ENCODE data around the gene ZNF605.
"Not testable (repeated sequence)": the region's sequence is repeated elsewhere in the genome, so short reads cannot be mapped to it uniquely, and the experiment has no call there.

Gene ZNF605

DNA sequence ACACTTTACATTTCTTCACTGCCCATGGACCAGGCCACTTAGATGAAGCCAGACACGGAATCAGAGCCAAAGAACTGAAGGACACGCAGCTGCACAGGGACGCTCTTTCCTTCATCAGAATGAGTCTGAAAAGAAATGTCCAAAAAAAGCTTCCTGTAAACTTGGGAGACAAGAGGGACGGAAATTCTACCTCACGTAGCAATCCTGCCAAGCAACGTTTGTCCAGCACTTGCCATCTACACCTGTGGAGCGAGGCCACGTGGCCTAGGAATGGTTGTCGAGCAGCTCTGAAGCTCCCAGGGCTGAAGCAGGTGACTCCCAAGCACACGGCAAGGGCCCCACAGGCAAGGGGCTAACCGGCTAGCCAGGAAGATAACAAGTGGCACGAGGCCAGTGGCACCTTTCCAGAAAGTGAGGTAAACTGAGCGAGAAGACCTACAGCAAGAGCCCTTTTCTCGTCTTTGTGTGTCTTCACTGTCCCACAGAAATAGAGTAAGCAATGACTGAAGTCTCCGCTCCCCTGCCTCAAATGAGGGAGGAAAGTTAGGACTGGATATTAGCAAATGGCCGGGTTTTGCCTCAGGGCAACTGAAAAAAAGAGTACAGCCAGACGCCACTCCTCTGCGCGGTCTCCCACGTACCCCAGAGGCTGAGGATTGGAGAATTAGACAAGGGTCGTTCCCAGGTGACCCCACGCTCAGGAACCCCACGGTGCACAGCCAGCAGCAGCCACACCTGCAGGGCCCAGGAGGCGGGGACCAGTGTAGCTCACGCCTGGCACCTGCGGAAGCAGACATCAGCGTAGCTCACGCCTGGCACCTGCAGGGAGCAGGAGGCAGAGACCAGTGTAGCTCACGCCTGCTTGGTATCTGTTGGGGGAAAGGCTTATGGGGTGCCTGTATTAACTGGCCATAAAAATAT, 7.7 kb downstream of the ZNF605 start:
- DNase-seq = no peak

DNA sequence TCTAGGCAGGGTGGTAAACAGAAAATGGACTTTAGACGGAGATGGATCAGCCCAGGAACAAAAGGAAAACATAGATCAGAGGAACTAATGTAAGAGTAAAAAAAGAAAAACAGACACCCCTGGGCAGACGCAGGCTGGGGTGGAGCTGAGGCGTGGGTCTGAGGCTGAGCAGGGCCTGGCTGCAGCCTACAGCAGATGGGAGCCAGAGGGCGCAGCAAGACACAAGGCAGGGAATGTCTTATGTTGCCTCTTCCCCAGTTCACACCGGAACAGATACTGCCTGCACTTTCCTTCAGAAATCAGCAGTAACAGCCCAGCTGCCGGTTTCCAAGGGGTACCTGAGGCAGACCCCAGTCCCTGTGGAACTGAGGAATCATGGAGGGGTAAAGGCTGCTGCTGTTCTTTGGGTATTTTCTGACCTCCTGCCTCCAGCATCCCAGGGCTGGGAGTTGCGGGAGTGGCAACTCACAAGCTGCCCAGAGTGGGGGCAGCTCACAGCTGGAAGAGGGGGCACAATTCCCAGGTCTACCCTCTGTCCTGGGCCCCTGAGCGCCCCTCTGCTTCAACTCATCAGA, 9.8 kb downstream of the ZNF605 start:
- DNase-seq = no peak

DNA sequence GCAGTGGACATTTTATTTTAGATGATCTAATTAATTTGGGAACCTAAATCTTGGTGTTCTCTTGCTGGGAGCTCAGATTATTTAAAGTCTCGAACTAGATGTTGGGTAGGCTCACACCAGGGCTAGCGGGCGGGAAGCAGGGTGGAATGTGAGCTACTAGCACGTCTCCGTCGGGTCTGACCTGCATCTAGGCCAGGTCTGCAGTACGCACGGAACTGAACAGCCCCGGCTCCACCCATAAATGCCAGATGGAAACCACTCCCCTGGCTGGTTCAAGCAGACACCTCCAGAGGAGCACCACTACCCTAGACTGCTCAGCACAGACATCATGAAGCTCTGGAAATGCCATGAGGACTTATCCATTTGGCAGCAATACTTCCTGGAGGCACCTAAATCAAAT, 10.3 kb downstream of the ZNF605 start:
- no peak for DNase-seq

DNA sequence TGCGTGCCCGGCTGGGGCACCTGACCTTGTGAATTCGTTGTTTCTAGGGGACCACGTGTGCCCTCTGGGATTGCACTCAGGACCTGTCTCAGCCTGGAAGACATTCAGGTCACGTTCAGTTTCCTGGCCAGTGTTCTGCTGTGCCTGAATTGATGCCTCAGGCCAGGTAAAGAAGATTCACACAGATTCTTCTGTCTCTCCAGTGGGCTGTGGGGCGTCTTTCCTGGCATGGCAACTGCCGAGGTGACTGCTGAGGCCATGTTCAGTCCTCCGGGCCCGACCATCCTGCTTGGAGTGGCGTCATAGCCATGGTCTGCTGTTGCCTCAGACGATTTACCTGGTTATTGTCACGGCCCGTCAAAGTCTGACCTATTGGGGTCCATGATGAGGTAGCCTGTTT, 13.5 kb downstream of the ZNF605 start:
- no peak for DNase-seq

DNA sequence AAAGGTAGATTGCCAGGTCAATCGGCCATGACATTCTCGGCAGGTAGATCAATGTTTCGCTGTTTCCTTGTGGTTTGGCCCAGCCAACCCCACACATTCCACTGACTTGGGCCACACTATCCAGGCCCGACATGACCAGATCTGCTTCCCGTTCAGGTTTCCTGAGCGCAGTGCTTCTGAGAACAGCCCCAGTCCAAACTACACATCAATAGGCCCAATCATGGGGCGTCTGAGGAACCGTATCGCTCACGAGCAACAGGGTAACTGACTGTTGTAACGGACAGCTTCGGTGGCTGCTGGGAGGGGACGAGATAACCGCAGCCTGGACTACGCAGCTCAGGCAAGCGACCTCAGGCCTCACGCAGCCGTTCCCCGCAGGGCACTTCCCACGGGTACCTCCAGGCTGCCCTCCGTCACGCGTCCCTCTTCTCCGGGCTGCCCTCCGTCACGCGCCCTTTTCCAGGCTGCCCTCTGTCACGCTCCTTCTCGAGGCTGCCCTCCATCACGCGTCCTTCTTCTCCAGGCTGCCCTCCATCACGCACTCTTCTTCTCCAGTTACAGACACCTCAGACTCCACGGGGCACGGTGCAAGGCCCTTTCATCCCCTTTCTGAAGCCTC, 14.7 kb downstream of the ZNF605 start:
- DNase-seq = no peak

DNA sequence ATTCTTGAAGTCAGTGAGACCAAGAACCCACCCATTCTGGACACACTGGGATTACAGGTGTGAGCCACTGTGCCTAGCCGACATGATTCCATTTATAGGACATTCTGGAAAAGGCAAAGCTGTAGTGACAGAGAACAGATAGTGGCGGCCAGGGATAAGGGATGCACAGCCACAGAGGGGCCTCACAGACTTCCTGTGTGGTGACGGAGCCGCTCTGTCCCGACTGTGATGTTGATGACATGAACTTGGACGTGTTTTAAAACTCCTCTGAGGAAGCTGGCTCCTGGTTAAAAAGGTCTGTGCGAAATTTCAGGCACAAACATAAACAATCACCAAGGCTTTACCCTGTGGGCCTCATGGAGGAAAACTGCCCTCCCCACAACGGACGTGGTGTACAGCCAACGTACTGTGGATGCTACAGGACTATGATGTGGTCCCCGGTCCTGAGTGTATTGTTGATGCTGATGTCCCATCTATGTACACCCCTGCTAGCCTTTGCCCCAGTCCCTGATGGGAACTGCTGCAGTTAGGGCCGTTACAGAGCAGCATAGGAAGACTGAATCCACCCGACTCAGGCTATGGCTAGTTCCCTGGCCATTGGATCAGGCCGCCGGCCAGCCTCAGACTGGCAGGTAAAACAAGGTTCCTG, 15.9 kb downstream of the ZNF605 start:
- DNase-seq = no peak

DNA sequence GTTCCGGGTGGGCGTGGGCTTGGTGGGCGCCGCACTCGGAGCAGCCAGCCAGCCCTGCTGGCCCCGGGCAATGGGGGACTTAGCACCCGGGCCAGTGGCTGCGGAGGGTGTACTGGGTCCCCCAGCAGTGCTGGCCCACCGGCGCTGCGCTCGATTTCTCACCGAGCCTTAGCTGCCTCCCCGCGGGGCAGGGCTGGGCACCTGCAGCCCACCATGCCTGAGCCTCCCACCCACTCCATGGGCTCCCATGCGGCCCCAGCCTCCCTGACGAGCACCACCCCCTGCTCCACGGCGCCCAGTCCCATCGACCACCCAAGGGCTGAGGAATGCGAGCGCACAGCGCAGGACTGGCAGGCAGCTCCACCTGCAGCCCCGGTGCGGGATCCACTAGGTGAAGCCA, 17.3 kb downstream of the ZNF605 start:
- DNase-seq = not testable (repeated sequence)

DNA sequence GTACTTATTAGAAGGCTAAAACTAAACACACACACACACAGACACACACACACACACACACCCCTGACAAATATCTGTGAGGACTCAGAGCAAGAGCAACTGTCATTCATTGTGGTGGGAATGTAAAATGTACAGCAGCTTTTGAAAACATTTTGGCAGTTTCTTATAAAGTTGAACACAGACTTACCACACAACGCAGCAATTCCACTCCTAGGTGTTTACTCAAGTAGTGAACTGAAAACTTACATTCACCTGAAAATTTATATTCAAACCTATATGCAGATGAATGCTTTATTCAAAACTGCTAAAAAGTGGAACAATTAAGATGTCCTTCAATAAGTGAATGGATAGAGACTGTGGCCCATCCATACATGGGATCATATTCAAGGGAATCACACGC, 18.6 kb downstream of the ZNF605 start:
- DNase-seq = no peak

DNA sequence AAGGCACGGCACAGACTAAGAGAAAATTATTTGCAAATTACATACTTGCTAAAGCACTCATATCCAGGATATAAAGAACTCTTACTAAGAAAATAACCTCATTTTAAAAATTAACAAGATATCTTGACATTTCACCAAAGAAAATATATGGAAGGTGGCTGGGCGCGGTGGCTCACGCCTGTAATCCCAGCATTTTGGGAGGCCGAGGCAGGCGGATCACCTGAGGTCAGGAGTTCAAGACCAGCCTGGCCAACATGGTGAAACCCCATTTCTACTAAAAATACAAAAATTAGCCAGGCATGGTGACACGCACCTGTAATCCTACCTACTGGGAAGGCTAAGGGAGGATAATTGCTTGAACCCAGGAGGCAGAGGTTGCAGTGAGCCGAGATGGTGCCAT, 19.2 kb downstream of the ZNF605 start:
- DNase-seq = not testable (repeated sequence)

DNA sequence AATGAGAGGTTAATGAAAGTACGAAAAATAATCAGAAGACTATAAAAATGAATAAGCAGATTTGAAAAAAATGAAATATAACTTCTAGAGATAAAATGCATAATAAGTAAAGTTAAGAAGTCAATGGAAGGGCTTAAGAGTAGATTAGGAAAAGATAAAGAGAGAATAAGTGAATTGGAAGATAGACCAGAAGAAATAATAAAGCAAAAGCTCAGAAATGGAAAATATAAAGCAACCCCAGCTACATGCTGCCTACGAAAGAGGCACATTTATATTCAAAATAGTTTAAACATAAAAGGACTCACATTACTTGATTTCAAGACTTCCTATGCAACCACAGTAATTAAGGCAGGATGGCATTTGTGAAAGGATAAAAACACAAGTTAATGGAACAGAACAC, 19.9 kb downstream of the ZNF605 start:
- DNase-seq = no peak

DNA sequence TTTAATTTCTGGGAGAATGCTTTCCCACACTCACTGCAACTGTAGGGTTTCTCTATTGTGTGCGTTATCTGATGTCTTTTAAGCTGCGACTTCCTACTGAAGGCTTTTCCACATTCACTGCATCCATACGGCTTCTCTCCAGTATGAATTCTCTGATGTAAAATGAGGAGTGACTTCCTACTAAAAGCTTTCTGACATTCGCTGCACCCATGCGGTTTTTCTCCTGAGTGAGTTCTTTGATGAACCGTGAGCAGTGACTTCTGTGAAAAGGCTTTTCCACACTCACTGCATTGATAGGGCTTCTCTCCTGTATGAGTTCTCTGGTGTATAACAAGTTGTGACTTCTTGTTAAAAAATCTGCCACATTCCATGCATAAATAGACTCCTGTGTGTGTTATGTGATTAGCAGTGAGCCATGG, 29.7 kb downstream of the ZNF605 start:
- no peak for DNase-seq

DNA sequence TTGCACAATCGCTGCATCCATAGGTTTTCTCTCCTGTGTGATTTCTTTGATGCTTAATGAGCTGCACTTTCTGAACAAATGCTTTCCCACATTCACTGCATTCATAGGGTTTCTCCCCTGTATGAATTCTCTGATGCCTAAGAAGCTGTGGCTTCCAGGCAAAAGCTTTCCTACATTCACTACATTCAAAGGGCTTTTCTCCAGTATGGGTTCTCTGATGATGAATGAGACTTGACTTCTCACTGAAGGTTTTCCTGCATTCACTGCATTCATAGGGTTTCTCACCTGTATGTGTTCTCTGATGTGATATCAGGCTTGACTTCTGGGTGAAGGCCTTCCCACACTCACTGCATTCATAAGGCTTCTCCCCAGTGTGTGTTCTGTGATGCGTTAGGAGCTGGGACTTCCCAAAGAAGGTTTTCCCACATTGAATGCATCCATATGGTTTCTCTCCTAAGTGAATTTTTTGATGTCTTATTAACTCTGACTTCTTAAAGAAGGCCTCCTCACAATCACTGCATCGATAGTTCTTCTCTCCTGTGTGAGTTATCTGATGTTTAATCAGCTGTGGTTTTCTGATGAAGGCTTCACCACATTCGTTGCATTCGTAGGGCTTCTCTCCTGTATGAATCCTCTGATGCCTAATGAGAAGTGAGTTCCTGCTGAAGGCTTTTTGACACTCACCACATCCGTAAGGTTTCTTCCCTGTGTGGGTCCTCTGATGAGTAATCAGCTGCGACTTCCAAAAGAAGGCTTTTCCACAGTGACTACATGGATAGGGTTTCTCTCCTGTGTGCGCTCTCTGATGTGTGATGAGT, 30.3 kb downstream of the ZNF605 start:
- DNase-seq = no peak

DNA sequence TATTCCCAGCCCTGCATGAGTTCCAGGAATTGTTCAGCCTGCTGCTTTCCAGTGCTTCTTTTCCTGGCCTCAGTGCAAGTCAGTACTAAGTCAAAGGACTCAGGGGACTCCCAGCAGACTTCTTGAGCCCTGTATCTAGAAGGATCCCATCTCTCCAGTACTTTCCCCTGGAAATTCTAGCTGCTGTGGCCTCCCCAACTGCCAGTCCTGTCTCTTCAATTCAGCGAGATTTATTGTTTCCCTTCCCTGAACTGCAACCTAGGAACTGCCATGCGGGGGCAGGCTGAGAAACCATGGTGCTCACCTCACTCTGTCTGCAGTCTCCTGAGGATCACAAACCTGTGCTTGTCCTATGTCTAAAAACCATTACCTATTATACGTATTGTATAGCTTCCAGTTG, 31.8 kb downstream of the ZNF605 start:
- no peak for DNase-seq

DNA sequence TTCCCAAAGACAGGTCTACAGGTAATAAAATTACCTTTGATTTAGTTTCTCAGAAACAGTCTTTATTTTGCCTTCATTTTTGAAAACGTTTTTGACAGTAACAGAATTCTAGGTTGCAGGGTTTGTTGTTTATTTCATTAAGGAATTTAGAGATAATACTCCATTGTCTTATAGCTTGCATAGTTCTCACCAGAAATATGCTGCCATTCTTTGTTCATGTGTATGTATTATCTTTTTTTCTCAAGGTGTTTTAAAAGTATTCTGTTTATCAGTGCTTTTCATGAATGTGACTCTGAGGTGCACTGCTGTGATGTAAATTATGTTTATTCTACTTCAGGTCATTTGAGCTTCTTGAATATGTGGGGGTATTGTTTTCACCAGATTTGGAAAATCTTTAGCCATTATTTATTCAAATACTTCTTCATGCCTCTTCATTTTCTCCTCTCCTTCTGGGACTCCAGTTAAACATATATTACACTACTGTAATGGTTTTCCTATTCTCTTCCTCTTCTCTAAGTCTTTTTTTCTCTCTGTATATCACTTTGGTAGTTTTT, 32.7 kb downstream of the ZNF605 start:
- no peak for DNase-seq

DNA sequence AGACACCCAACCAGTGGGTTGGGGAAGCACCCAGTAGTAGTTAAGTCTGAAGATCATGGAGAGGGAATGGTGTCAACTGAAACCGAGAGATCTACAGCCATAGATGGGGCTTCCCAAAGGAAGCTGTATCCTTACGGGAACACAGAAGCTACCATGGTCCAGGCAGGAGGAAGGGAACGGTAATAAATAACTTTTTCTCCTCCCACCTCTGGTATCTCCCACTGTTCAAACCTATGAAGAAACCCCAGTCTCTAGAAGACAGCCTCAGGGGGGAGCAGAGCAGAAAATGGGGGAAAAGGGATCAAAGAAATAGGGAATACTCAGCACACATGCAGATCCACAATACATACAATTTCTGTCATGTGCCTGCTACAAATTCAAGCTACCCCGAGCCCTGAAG, 33.4 kb downstream of the ZNF605 start:
- DNase-seq = no peak

DNA sequence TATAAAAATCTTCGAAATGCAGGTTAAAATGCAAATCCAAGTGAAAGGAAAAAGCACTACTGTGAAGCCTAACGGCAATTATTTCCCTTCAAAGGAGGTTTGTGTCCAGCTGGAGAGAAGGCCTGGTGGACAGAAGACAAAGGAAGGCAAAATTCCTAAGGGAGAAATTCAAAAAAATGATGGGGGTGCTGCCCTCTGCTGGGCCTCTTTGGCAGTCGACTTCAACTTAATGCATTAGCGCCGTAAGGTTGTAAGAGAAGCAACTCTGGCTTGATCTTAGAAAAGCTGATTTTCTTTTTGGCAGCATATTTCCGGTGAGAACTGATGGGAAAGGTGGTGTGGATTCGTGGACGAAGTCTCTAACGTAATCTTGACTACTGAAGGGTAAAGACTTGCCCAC, 34.4 kb downstream of the ZNF605 start:
- no peak for DNase-seq

DNA sequence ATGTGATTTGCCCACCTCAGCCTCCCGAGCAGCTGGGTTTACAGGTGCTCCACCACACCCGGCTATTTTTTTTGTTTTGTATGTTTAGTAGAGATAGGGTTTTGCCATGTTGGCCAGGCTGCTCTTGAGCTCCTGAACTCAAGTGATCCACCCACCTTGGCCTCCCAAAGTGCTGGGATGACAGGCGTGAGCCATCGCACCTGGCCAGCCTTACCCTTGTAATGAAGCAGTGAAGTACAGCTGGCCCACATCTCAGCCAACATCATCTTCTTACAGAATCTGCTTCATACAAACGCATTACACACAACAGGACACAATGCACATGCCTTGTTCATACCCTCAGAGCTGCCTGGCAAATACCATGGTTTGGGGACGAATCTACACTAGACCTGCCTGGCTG, 37.4 kb downstream of the ZNF605 start:
- DNase-seq = no peak

DNA sequence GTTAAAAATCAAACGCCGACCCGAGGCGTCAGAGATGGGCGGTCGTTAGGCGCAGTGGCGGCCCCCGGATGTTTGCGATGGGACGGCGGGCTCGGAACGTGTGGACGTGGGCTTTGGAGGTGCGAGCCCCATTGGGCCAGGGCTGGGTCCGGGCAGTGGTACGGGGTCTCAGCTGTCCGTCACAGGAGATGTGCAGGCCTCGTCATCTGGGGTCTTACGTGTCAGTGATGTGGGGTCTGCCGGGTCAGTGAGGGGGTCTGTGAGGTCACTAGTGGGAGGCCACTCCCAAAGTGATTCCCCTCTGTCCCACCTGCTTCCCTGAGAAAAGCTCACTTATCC, 47.1 kb downstream of the ZNF605 start:
- no peak for DNase-seq

DNA sequence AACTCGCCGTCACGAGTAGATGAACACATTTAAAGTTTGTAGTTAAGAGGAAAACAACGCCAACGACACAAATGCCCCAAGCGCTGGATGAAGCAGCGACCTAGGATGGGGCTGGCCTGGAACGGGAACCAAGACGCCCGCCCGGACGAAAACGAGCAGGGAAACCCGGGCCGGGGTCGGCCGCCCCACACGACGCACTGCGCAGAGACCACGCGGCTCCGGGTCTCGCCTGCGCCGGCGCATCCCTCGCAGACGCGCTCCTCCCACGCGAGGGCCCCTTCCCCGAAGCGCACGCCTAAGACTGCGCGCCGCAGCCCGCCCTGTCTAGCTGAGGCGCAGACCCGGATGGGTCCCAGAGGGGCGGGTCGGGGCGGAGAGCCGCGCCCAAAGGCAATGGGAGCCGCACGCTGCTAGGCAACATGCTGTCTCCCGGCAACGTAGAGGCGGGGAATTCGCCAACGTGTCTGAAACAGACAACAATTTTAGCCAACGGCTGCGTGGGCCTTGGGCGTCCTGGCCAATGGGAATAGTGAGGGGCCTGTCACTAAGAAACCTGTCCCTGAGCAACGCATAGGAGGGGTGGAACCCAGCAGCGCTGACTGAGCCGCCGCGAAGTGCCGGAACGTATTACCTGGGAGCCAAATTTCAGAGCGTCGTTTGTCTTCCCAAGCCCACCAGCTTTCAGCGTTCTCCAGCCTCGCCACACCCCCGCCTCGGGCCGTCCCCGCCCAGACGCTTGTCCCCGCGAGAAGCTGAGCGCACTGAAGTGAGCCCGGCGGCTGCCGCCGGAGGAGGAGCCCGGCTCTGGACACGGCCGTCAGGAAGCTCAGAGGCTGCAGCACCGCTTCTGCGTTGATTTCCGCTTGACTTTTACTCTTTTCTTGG, 47.7 kb downstream of the ZNF605 start:
- peak; percentile 24 to 94 (median 85) for DNase-seq

DNA sequence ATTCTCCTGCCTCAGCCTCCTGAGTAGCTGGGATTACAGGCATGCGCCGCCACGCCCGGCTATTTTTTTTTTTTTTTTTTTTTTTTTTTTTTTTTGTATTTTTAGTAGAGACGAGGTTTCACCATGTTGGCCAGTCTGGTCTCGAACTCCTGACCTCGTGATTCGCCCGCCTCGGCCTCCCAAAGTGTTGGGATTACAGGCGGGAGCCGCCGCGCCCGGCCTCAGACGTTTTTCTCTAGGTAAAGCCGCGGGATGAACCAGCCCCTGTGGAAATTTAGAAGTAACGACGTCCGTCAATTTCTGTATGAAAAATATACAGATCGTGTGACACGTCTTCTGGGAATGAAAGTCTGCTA, 48.3 kb downstream of the ZNF605 start:
- DNase-seq = peak in 1 of 14 donors; percentile 16

DNA sequence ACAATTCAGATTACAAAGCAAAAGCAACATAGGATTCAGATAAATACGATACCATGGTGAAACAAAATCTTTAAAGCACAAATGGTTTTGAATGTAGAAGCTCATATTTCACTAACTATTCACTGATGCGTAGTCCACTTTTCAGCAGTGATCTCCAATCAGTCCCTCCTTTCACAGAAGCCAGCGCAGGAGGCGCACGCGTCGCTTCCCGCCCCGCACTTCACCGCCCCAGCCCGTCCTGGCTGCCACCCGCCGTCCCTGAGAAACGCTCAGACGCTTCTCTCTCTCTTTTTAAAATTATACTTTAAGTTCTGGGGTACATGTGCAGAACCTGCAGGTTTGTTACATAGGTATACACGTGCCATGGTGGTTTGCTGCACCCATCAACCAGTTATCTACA, 48.9 kb downstream of the ZNF605 start:
- peak in 1 of 14 donors; percentile 7 for DNase-seq

Data from C1 segment of cervical spinal cord (tissue), 14 donors.